SH-SY5Y (cell line): Measurements from ENCODE around the gene FBXO34.

ENCODE experiments used
- GATA2 ChIP-seq: IDR thresholded peaks from 2 replicates; pipeline ENCODE4 v1.6.1; 2011; ENCODE audit warnings: mild to moderate bottlenecking, low read depth, low read length
- GATA3 ChIP-seq: IDR thresholded peaks from 2 replicates; pipeline ENCODE4 v1.6.1; 2011; ENCODE audit warnings: low read depth, mild to moderate bottlenecking, low read length, moderate library complexity

DNA sequence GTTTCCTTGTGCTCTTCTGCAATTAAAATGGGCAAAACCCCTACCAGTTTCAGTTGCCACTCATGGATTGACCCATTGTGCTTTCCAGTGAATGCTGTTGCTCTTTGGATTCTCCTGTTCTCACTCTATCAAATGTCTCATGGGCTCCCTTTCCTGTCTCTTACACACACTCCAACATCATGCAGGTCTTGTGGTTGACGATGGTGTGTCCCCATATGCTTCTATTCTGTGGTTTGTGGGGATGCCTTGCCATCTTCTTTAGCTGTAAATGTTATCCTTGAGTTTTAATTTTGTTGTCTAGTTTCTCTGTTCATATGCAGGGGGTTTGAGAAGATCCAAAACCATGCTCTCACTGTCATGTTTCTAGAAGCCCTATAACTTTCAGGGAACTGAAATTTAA is 31.9 kb upstream of the FBXO34 start:
- no peak for TF ChIP-seq GATA3
- no peak for TF ChIP-seq GATA2
